Colonic mucosa (tissue), 4 donors: ENCODE results near the gene IL3. TPM values are rescaled to one million over a fixed set of nuclear protein-coding genes. Genes with fewer than 3 reads are reported as not detected.

ENCODE experiments used
- DNase-seq: peaks from one replicate; pipeline ENCODE4 v3.0.0-alpha.2; 2020
- H3K27ac ChIP-seq: fragments of 200-600 bp; one replicate; pipeline ENCODE4 v1.8.0; 2021
- H3K27me3 ChIP-seq: fragments of 200-600 bp; one replicate; pipeline ENCODE4 v1.8.0; 2021
- H3K36me3 ChIP-seq: fragments of 200-600 bp; one replicate; pipeline ENCODE4 v1.8.0; 2021
- H3K4me1 ChIP-seq: fragments of 200-600 bp; one replicate; pipeline ENCODE4 v1.8.0; 2021; ENCODE audit warnings: mild to moderate bottlenecking
- H3K4me3 ChIP-seq: fragments of 200-600 bp; one replicate; pipeline ENCODE4 v1.8.0; 2021
- H3K9ac ChIP-seq, 2 donors: one replicate each; pipeline ENCODE4 v1.7.0; 2013; ENCODE audit warnings: control low read depth in 2 of 2, low read depth in 2 of 2, low read length in 2 of 2
- H3K9me3 ChIP-seq: fragments of 200-600 bp; one replicate; pipeline ENCODE4 v1.8.0; 2021
- CTCF ChIP-seq: fragments of 200-600 bp; IDR thresholded peaks from one replicate; pipeline ENCODE4 v1.8.0; 2022; ENCODE audit warnings: antibody characterized with exemption, mild to moderate bottlenecking
- intact Hi-C: fragments of 100-400 bp; cut with DNase I; formaldehyde crosslinking; loops from one replicate; pipeline ENCODE4 v1.14.1; 2022
- total RNA-seq, 2 donors: library from RNA; stranded (reverse); fragmentation: NEBNext Ultra II Directional in 1 of 2; extraction: Animal tissue kit (Norgen Biotek cat#: 25700) in 1 of 2; gene quantifications; one replicate each; pipeline ENCODE4 v1.2.1, GENCODE V29; 2021
- donor health status: healthy.
- donor health status: DM: no; HTN: no; CAD: no.
- donor health status: DM: no; HTN: no; CAD: no.

IL3 gene
- total RNA-seq, 2 donors from 2014 or later, result 0.25 TPM; not detected in 1

- no peaks in the 10 kb centered on the region for H3K9me3 ChIP-seq
- peak; percentile 81 for DNase-seq
- peak; percentile 93 for TF ChIP-seq CTCF
- no peaks in the 10 kb centered on the region for H3K4me1 ChIP-seq
- no peaks in the 10 kb centered on the region for H3K27me3 ChIP-seq
- H3K4me3 ChIP-seq, result no peak overlapping the region
- H3K36me3 ChIP-seq, result no peaks in the 10 kb centered on the region
- intact Hi-C loops, result loop anchor here (5.0 kb wide), 1 partner anchor 253 kb away; no protein-coding TSS in a partner anchor
- no peak overlapping the region for H3K9ac ChIP-seq
- no peak overlapping the region for H3K27ac ChIP-seq
Measured at GRCh38 chr5:132064738-132065331, 4.4 kb downstream of the IL3 start.

DNA sequence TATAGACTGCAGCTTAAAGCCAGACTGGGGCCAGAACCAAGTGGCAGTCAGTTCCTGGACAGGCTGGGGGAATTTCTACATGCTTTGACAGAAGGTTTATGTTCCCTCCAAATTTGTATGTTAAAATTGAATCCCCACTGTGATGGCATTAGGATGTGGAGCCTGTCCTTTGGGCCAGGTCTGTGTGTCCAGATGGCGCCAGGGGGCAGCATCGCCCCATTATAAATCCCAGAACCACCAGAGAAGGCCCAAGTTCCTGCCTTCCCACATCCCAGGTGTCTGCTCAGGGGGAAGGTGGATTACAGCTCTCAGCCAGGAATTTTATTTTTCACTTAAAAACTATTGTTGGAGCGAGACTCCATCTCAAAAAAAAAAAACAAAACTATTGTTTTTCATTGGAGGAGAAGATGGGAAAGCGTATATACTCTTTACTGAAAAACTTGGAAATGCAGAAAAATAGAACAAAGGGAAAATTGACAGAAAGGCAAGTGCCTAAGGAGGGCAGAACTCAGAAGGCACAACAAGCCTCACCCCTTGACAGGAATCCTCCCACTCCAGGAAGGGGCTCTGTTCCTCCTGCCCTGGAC lies 5.0 kb downstream of the IL3 start:
- Histone ChIP-seq H3K9ac (no peak overlapping the region), H3K36me3 (no peaks in the 10 kb centered on the region), H3K4me3 (no peak overlapping the region), H3K4me1 (no peaks in the 10 kb centered on the region), H3K9me3 (no peaks in the 10 kb centered on the region), H3K27ac (no peak overlapping the region), H3K27me3 (no peaks in the 10 kb centered on the region)
- peak; percentile 50 for DNase-seq
- intact Hi-C loops, result no loop called here
- TF ChIP-seq CTCF, result no peak

GRCh38 chr5:132065951-132066701 lies 5.7 kb downstream of the IL3 start:
- intact Hi-C loops, result no loop called here

GRCh38 chr5:132066871-132067270 lies 6.4 kb downstream of the IL3 start:
- H3K4me3 ChIP-seq, result no peak overlapping the region
- H3K9ac ChIP-seq, result no peak overlapping the region
- no peak for TF ChIP-seq CTCF
- no peak for DNase-seq
- H3K27ac ChIP-seq, result no peak overlapping the region
- intact Hi-C loops, result no loop called here
- no peaks in the 10 kb centered on the region for H3K27me3 ChIP-seq
- H3K36me3 ChIP-seq, result no peaks in the 10 kb centered on the region
- no peaks in the 10 kb centered on the region for H3K4me1 ChIP-seq
- H3K9me3 ChIP-seq, result no peaks in the 10 kb centered on the region

More at GRCh38 chr5:132065951-132066701, 5.7 kb downstream of the IL3 start:
- TF ChIP-seq CTCF, result no peak
- Histone ChIP-seq H3K9ac (no peak overlapping the region), H3K36me3 (no peaks in the 10 kb centered on the region), H3K4me1 (no peaks in the 10 kb centered on the region), H3K27me3 (no peaks in the 10 kb centered on the region), H3K9me3 (no peaks in the 10 kb centered on the region), H3K4me3 (no peak overlapping the region), H3K27ac (no peak overlapping the region)
- no peak for DNase-seq

- Histone ChIP-seq H3K9me3 (no peaks in the 10 kb centered on the region), H3K27me3 (no peaks in the 10 kb centered on the region), H3K4me1 (no peaks in the 10 kb centered on the region), H3K36me3 (no peaks in the 10 kb centered on the region), H3K27ac (no peak overlapping the region), H3K4me3 (no peak overlapping the region), H3K9ac (no peak overlapping the region)
- TF ChIP-seq CTCF, result no peak
- intact Hi-C loops, result no loop called here
- no peak for DNase-seq
Measured at GRCh38 chr5:132067451-132067850, 7.0 kb downstream of the IL3 start.
